Right lobe of liver (tissue), 6 donors: Measurements from ENCODE around the gene NOP9. TPM values are rescaled to one million over a fixed set of nuclear protein-coding genes. Genes with fewer than 3 reads are reported as not detected.

Experiments used
- ATAC-seq, 4 donors: fragments of 200-7000 bp; cut with Tn5 transposase; one replicate each; pipeline ENCODE4 v1.9.1; 2020; ENCODE audit warnings: mild to moderate bottlenecking in 4 of 4, moderate library complexity in 4 of 4
- DNase-seq, 3 donors: peaks; one replicate each; pipeline ENCODE4 v3.0.0-alpha.2; 2020
- H3K27ac ChIP-seq, 3 donors: fragments of 200-600 bp; one replicate each; pipeline ENCODE4 v1.8.0; 2022
- H3K27me3 ChIP-seq, 2 donors: fragments of 200-600 bp; one replicate each; pipeline ENCODE4 v1.8.0; 2022
- H3K36me3 ChIP-seq, 4 donors: fragments of 200-600 bp; sonication (generic) in 1 of 4; one replicate each; pipeline versions ENCODE4 v1.5.1 to v1.8.0; 2017 to 2022; ENCODE audit warnings: control low read depth in 1 of 4
- H3K4me1 ChIP-seq, 4 donors: fragments of 200-600 bp; sonication (generic) in 1 of 4; one replicate each; pipeline versions ENCODE4 v1.5.1 to v1.8.0; 2017 to 2022; ENCODE audit warnings: control low read depth in 1 of 4
- H3K4me3 ChIP-seq, 3 donors: fragments of 200-600 bp; one replicate each; pipeline ENCODE4 v1.8.0; 2022
- H3K9me3 ChIP-seq, 4 donors: fragments of 200-600 bp; sonication (generic) in 1 of 4; one replicate each; pipeline versions ENCODE4 v1.5.1 to v1.8.0; 2017 to 2022; ENCODE audit warnings: control low read depth in 1 of 4
- POLR2A ChIP-seq: fragments of 450-650 bp; IDR thresholded peaks from one replicate; pipeline ENCODE4 v1.6.1; 2017; ENCODE audit warnings: antibody characterized with exemption, mild to moderate bottlenecking
- WGBS: methylation state at CpG from one replicate; pipeline ENCODE4 v1.1.6; 2018; ENCODE audit warnings: low coverage, low lambda C conversion rate; ENCODE audit not compliant: insufficient coverage; ENCODE audit errors: missing lambda C conversion rate; 5-methylcytosine and 5-hydroxymethylcytosine counted together
- intact Hi-C, 2 donors: fragments of 100-400 bp; cut with DNase I; formaldehyde crosslinking; loops; one replicate each; pipeline versions ENCODE4 v1.11.2 to v1.14.1; 2022
- total RNA-seq, 6 experiments: library from RNA; depleted of rRNA in 2 of 6; stranded (reverse); fragments of >200 nt in 2 of 6; fragmentation: NEBNext Ultra II Directional in 3 of 6; extraction: Animal tissue kit (Norgen Biotek cat#: 25700) in 3 of 6; gene quantifications; one replicate each; pipeline versions ENCODE4 v1.1.0 to v1.2.4, GENCODE V29; 2016 to 2023
- TF ChIP-seq, protein P1 (sequence below), 4 donors: fragments of 200-600 bp in 3 of 4; fragments of 450-650 bp in 1 of 4; IDR thresholded peaks; one replicate each; pipeline versions ENCODE4 v1.5.1 to v1.8.0; 2016 to 2022; ENCODE audit warnings: antibody characterized with exemption in 4 of 4, mild to moderate bottlenecking in 2 of 4
- donor health status: DM: no; HTN: yes; CAD: no.
- donor health status: DM: no; HTN: no; CAD: no.
- donor health status: DM: no; HTN: no; CAD: no.
- donor health status: DM: no; HTN: yes; CAD: no.
- donor health status: DM: no; HTN: yes; CAD: no.

Gene NOP9
- total RNA-seq, 6 experiments from 2014 or later: 8.2 to 15.3 (median 11.4) TPM

DNA sequence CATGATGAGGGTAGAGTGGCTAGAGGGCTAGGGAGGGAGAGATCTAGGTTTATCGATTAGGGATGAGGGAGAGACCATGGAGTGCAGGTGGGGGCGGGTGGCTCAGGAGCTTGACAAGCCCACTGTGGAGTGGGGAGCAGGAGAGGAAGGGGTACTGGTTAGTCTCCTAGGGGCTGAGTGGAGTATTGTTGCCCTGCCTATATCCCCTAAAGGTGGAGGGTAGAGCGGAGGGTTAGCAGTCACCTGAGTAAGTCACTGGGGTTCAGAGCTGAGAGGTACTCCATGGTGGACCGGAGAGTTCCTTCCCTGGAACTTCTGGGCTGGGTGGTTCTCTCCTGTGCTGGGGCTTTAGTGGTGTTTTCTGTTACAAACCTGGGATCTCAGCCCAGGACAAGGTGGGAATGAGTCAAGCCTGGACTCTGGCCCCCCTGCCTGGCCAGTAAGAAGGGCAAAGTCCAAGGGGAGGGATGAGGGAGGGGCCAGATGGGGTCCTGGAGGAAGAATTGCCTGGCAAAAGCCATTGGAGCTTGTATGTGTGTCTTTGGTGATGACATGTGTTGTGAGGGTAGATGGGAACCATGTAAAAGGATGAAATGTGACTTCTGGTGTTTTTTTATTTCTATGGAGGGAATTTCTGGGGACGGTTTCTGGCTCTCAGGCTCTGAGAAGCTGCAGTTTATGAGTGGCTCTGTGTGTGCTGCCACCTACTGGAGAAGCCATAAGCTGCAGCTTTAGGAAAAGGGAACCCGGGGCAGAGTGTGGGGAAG lies 8.1 kb downstream of the NOP9 start, which contains the start of gene CIDEB:
TSS of gene CIDEB (minus strand) at position 403 of the 767 bp plus-strand sequence. CDS start at position 284, 119 bp downstream.
- intact Hi-C loops: no loop called here
- 24% methylated on average over 6 of the region's 6 CpGs for WGBS

DNA sequence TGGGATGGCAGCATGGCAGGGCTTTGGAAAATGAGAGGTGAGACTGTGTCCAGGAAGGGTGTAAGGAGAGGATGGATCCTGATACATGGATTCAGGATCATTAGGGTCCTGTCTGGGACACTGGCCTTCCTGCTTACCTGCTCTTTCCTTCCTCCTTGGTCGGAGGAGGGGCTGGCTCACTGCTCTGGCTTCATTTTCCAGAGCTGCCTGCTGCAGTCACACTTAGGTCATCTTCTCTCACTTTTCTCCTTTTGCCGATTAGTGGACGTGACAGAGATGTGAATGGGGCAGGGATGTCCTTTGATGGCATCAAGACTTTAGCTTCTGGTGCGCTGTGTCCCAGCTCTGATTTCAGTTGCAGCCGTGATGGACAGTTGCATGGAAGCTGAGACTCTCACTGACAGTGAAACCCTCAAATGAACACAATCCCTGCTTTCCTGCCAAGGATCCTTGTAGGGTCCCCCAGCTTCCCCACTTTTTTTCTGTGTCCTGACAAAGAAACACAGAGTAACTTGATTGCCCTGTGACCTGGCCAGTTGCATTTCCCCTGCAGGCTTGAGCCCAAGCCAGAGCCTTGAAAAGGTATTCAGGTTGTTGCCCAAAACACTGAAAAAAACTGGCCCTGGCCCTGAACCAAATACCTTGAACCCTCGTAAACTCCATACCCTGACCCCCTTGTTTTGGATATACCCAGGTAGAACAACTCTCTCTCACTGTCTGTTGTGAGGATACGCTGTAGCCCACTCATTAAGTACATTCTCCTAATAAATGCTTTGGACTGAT lies 8.9 kb downstream of the NOP9 start:
- Histone ChIP-seq H3K4me3 (peak overlapping the region in 2 of 3 donors; percentile 20 to 65), H3K4me1 (peaks cover 0 to 82% (median 36%) of the 10 kb centered on the region in 4 donors), H3K27ac (peak overlapping the region; percentile 78 to 98 (median 93)), H3K27me3 (no peaks in the 10 kb centered on the region), H3K36me3 (peaks cover 4 to 34% (median 17%) of the 10 kb centered on the region in 4 donors), H3K9me3 (no peaks in the 10 kb centered on the region)
- 45% methylated on average over 5 of the region's 7 CpGs for WGBS
- TF ChIP-seq, protein P1, sequence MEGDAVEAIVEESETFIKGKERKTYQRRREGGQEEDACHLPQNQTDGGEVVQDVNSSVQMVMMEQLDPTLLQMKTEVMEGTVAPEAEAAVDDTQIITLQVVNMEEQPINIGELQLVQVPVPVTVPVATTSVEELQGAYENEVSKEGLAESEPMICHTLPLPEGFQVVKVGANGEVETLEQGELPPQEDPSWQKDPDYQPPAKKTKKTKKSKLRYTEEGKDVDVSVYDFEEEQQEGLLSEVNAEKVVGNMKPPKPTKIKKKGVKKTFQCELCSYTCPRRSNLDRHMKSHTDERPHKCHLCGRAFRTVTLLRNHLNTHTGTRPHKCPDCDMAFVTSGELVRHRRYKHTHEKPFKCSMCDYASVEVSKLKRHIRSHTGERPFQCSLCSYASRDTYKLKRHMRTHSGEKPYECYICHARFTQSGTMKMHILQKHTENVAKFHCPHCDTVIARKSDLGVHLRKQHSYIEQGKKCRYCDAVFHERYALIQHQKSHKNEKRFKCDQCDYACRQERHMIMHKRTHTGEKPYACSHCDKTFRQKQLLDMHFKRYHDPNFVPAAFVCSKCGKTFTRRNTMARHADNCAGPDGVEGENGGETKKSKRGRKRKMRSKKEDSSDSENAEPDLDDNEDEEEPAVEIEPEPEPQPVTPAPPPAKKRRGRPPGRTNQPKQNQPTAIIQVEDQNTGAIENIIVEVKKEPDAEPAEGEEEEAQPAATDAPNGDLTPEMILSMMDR (IDR thresholded peaks at IDR 0.05): no peak
- no peak for TF ChIP-seq POLR2A
- DNase-seq: peak in 2 of 3 donors; percentile 58 to 73
- intact Hi-C loops: no loop called here
- ATAC-seq: no peak

More for the DNA sequence above, 8.1 kb downstream of the NOP9 start, which contains the start of gene CIDEB:
- TF ChIP-seq POLR2A: peak; percentile 93
- TF ChIP-seq, protein P1 (IDR thresholded peaks at IDR 0.05): peak; percentile 84 to 97 (median 92)
- peak; percentile 80 to 92 (median 85) for DNase-seq
- Histone ChIP-seq H3K27ac (peak within 1 kb of the TSS; percentile 78 to 98 (median 93)), H3K36me3 (peaks cover 4 to 38% (median 17%) of the 10 kb centered on the region in 4 donors), H3K4me3 (peak within 1 kb of the TSS; percentile 41 to 68 (median 65)), H3K27me3 (no peaks in the 10 kb centered on the region), H3K4me1 (peaks cover 0 to 88% (median 38%) of the 10 kb centered on the region in 4 donors), H3K9me3 (no peaks in the 10 kb centered on the region)
- peak; percentile 56 to 75 (median 72) for ATAC-seq

DNA sequence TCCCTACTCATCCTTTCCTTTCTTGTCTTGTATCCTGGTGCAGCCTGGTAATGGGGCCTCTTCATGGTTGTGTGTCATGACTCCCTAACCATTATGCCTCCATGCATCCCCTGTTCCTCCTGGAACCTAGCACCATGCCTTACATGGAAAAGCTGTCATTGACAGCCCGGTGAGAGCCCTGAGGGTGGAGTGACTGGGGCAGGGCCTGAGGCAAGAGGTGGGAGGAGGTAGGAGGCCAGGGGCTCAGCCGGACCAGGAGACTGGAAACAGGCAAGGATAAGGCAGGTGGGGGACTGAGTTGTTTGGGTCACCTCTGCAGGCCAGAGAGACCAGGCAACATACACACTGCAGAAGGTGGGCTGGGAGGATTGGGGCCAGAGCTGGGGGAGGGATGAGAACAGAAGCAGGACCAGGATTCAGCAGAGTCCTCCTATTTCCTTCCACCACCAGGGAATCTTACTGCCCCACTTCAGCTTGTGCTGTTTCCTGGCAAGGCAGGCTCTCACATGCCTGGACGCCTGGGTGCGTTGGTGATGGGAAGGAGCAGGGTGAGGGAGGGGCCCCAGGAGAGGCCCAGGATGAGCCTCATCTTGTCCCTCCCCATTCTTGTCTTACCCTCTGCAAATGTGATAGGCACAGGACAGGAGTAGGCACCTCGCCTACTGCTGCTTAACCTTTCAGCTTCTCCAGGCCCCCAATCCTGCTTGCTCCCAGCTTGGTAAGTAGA lies 10.1 kb downstream of the NOP9 start, which contains the start of gene LTB4R2:
TSS of gene LTB4R2 (plus strand) at position 603 of the 727 bp plus-strand sequence. CDS start 525 bp downstream, outside the sequence.
- 78% methylated on average over 2 of the region's 5 CpGs for WGBS
- peak in 1 of 3 donors; percentile 53 for DNase-seq
- H3K36me3 ChIP-seq: peaks cover 0 to 22% (median 13%) of the 10 kb centered on the region in 4 donors
- intact Hi-C loops: no loop called here
- peak within 1 kb of the TSS; percentile 80 to 98 (median 93) for H3K27ac ChIP-seq
- no peaks in the 10 kb centered on the region for H3K27me3 ChIP-seq
- peak within 1 kb of the TSS; percentile 43 to 64 (median 48) for H3K4me3 ChIP-seq
- H3K9me3 ChIP-seq: no peaks in the 10 kb centered on the region
- ATAC-seq: no peak
- peaks cover 0 to 70% (median 31%) of the 10 kb centered on the region in 4 donors for H3K4me1 ChIP-seq
- TF ChIP-seq, protein P1 (IDR thresholded peaks at IDR 0.05): no peak
- no peak for TF ChIP-seq POLR2A

DNA sequence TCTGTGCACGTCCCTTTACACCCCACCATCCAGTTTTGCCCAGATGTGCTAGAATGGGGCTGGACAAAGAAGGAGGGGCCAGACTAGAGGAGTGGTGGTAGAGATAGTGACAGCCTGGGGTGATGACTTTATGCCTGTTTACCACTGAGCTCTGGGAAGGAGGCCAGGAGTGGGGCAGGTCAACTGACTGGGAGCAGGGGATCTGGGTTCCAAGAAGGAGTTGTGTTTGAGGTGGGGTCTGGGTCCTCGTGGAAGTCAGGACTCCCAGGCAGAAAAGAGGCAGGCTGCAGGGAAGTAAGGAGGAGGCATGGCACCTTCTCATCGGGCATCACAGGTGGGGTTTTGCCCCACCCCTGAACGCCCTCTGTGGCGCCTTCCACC lies 10.6 kb downstream of the NOP9 start:
- WGBS: 15% methylated on average over 2 of the region's 5 CpGs
- ATAC-seq (peak; percentile 19 to 54 (median 42)), DNase-seq (peak; percentile 69 to 90 (median 84))
- peaks cover 0 to 17% (median 10%) of the 10 kb centered on the region in 4 donors for H3K36me3 ChIP-seq
- H3K9me3 ChIP-seq: no peaks in the 10 kb centered on the region
- H3K4me3 ChIP-seq: peak overlapping the region; percentile 43 to 64 (median 48)
- H3K4me1 ChIP-seq: peaks cover 0 to 65% (median 31%) of the 10 kb centered on the region in 4 donors
- peak overlapping the region; percentile 80 to 98 (median 93) for H3K27ac ChIP-seq
- intact Hi-C loops: no loop called here
- TF ChIP-seq, protein P1 (IDR thresholded peaks at IDR 0.05): no peak
- TF ChIP-seq POLR2A: no peak
- no peaks in the 10 kb centered on the region for H3K27me3 ChIP-seq
